NCI-H1092 (cell line): ENCODE results near the gene ATP9B.

ENCODE experiments used
- DNase-seq: peaks from one replicate; lab custom pipeline; 2025; lab: John Stamatoyannopoulos, UW

The ATP9B gene

DNA sequence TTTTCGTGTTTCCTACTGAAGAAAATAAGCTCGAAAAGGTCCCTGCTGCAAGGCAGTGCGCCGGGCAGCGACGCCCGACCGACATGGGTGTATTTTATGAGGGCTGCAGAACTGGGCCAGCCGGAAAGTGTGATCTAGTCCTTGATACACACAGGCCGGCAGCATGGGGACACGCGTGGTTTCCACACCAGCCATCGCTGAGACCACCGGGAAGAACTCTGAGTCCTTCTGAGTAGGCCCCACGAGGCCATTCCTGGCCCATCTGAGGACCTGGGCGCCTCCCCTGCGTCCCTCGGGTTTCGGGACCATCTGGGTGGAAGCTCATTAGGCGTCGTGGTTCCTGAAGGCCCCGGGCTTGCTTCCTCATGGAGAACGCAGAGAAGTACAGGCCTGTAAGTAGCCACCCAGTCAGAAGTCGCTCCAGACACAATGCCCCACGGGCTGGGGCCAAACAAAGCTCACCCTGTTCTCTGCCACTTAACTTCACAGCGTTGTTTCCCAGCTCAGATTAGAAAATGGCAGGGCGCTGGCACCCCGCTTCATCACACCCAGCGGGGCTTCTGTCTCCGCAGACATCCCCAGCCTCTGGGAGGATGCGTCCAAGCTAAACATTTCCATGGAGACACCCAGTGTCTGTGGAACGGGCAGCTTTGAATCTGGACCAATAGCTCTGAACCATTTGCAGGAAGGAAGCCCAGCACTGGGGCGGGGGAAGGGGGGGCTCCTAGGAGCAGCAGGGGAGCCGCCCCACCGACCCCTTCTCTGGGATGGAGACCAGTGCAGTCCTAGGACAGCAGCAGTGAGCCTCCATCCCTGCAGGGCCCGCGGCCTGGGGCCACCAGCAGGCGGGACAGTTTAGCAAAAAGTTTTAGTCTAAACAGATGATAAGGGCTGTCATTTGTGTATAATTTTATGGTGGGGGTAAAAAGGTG, 328.9 kb downstream of the ATP9B start:
- no peak for DNase-seq

DNA sequence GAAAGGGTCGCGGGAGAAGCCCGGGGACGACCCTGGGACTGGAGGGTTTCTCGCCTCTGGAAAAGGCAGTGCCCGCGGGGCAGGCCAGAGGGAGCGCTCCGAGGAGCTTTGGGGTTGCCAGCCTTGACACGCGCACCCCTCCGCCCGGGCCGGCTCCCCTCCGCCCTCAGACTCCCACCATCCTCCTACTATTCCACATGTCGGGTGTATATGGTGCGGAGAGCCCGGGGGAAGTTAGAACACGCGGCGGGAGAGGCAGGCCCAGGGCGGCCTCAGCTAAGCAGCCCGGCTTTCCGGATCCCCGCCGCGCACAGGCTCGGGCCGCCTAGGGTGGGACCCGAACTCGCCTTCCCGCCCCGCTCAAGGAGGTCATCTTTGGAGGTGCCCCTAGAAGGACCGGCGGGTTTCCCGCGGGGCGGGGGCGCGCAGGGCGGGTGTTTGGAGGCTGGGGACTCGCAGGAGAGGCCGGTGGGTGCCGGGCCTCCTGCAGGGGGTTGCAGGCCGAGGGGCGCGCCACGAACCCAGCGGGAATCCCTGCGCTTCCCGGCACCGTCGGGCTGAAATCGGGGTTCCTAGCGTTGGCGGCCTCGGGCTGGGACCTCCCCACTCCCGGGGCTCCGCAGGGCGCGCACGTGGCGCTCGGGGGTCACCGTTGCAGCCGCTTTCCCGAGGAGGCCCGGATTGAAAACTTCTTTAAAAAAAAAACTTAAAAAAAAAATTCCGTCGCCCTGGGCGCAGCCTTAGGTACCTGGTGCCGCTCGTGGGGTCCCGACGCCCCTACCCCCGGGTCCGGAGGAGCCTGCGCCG, 330.3 kb downstream of the ATP9B start:
- DNase-seq = no peak

DNA sequence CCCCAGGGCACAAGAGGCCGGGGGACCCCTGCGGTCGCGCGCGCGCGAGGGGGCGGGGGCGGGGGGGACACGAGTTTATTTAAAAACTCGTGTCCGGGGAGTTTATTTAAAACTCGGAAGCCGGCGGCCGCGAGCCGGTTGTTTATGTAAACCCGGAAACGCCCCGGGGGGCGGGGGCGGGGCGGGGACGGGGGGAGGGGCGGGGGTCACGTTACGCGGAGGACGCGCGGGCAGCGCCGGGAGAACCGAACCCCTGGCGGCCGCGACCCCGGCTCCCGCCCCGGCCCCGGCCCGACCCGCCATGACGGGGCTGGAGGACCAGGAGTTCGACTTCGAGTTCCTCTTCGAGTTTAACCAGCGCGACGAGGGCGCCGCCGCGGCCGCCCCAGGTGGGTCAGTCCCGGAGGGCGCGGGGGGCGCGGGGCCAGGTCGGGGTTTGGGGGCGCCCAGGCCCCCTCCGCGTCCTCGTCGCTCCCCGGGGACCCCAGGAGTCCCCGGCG, 330.9 kb downstream of the ATP9B start:
- no peak for DNase-seq

DNA sequence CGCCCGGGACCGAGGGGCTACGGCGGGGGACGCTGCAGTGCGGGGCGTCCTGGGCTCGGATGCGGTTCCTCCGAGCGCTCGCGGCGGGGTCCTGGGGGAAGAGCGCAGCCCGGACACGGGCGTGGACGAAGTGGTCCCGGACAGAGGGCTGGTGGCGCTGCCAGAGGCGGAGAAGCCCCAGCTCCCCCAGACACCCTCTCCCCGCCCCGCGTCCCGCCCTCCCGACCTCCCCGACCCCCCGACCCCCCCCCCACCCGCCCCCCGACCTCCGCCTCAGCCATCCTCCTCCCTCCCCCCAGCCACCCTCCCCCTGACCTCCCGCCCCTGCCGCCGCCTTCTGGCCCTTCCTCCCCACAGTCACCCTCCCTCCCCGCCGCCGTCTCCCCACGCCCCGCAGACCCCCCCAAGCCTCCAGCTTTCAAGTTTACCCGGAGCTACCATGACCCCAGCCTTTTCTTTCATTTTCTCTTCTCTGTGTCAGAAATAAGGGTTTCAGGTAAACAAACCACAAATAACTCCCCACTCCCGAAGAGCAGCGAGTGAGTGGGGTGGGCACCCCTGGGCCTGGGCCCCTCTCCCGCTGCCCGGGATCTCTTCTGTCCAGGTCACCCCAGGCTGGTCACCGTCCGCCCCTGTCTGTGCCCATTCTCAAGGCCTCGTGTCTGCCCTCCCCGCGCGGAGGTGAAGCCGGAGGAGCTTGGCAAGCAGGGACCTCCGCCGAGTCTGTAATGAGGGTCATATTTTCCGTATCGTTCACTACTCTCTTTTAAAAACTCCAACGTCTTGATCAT, 331.6 kb downstream of the ATP9B start:
- no peak for DNase-seq

DNA sequence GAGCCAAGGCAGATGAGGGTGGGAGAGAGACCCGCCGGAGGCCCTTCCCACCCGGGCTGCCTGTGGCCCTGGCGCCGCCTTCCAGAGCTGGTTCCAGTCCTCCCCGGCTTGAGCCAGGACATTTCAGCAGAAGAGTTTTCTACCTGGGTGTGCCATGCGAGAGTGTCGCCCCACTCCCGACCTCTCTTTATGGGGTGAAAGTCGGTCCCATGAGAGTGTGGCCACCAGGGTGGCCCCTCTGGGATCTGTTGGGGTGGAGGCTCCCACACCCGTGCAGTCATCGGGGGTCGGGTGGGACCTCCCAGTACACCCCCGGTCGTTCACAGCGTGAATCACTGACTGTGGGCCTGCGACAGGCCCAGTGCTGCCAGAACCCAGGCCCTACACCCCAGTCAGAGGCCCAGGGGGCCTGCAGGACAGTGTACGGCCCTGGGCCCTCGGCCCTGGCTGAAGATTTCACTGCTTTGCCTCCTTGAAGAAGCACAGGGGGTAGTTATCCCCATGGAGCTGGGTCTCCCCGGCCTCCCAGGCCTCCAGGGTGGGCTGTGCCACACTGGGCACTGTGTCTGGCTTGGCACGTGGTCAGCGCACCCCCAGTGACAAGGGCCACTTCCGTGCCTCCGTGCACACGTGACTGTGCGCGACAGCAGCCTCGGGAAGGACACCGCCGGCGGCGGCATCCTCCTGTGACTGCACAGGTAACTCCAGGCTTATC, 332.5 kb downstream of the ATP9B start:
- DNase-seq = no peak

DNA sequence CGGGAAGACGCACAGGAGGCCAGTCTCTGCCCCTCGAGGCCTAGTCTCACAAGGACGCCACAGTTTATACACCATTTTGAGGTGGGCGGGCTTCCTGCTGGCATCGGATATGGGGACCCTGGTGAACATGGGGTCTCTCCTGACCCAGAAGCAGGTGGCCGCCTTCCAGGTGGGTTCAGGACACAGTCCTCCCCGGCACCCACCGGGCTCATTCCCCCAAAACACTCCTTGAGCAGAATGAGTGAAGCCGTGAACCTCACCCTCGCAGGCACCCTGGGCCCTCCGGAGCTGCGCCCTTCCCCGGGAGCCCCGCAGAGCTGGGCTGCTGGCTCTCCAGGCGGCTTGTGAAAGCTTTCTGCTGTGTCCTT, 333.0 kb downstream of the ATP9B start:
- no peak for DNase-seq

DNA sequence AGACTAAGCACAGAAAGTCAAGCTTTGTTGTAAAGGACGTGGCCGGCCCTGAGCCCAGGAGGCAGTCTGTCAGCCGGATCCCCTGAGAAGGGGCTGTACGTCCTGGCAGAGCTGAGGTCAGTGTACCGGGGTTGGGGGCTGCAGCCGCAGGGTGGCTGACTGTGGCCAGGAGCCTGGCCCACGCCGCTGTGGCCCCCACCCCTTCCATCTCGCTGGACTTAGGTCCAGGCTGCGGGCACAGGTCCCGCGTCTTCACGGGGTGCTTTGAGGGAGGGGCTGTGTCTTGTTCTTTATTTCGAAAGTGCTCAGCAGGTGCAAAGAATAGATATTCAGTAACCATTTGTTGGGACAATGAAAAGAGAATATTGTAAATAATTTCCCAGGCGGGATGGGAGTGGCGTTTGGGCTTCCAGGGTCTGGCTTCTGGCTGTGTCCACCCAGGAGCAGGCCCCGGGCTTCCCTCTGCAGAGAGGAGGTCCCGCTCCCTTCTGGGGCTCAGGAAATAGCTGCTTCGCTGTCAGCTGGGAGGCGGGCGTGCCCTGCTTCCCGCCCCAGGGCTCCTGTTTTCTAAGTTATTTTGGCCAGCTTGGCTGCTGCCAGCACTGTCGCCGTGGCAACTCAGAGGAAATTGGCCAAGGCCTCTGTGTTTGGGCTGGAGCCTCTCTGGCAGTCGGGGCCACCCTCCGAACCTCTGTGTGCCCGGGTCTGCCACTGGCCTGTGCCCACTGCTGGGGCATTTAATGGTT, 334.0 kb downstream of the ATP9B start:
- no peak for DNase-seq

DNA sequence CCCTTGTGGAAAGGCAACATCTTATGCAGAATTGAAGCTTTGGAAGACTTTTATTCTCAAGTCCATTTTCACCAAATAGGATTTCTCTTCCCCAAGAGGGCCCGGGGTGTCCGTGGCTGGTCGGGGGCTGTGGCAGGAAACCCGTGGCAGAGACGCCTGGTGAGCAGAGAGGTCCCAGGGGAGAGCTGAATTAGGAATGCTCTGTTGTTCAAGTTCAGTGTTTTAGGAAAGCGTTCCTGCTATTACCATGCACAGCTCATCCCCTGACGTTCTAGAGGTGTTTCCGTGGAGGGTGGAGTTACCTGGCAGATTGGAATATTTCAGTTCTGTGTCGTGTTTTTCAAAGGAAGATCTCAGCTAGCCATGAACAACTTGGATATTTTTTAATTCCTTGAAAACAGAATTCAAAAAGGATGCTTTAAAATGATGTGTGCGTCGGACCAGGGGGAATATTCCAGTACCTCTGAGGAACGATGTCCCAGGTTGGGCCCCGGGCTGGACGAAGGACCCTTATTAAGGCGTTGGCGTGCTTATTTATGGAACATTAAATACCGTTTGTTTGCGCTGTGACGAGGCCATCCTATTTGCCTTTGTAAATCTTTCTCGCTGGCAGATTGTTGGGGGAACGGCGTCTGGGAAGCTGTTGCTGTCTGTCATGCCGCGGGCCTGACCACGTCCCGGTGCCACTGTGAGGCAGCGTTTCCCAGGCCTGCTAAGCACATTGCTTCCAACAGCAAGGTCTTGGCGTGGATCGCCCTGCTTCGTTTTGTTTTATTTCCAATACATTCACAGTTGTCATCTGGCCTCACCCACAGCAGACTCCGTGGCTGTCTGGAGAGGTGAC, 334.8 kb downstream of the ATP9B start:
- no peak for DNase-seq

DNA sequence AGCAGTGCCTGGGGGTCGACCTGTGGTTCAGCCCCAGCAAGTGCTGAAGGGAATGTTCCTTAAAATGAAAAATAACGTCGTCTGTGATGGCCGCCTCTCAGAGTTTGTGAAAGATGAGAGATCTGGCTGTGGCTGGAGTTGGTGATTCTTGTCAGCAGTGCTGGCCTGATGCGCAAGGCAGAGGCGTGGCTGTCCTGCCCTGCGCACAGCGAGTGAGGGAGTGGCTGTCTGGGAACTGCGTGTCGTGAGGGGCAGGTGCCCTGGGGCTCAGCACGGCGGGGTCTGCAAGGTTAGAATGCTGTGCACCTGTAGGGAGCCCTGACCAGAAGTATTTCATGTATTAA, 335.3 kb downstream of the ATP9B start:
- DNase-seq = no peak

DNA sequence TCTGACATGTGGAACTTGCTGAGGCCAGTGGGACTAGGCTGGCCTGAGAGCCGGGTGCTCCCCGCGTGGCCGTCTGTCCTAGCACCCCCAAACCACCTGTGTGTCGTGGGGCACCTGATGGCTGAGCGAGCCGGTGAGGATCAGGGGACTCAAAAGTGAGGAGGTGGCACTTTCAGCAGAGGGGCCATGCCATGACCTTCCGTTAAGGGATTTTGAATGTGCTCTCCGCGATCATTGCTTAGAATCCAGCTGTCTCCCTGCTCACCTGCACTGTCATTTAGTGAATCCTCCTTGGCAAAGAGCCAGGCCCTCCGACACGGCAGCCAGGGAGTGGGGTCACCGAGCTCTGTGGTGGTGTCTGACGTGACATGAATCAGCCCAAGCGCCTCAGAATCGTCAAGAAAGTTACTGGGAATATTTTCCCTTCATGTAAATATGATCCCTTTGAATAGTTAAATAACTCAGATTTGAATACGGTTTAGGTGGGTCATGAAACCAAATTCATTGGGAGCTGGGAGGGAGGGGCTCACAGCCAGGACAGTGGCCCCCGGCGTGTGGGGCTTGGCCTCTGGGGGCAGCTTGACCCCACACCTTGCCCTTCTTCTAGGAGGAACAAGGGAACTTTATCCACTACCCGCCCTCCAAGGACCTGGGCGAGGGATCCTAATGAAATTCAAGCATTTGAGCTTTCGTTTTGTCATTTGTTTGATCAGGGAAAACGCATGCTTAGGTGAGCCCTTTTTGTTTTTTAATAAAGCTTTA, 336.0 kb downstream of the ATP9B start:
- DNase-seq = no peak

DNA sequence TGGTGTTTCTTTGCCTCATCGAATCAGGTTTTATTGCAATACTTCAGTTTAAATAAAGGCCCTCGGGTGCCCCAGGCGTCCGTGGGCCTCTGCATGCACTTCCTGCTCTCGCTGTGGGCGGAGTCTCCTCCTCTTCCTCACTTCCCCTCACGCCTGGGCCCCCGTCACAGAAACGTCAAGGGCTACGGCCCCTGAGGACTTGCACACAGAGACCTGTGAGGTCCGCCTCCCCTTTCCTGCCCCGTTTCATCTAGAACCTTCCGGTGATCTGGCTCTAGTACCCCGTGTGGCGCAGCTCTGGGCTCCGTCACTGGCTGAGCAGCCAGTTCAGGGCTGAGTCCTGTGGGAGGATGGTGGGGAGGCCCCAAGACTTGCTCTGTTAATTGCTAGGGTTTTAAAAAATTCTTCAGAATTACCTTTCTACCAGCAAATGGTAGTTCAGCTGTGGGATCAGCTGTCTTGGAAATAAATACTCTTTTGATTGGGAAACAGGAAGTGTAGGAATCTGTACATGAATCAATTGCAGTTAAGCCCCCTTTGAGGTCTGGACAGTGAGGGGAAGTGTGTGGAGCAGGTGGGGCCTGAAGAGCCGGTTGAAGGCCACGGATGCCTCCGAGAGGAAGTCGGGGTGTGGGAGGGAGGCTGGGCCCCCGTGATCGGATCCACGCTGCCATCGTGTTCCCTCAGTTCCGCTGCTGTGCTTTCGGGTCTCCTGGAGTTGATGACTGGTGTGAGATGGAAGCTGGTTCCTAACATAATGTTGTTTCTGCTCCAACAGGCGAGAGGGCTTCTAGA, 336.8 kb downstream of the ATP9B start:
- no peak for DNase-seq

DNA sequence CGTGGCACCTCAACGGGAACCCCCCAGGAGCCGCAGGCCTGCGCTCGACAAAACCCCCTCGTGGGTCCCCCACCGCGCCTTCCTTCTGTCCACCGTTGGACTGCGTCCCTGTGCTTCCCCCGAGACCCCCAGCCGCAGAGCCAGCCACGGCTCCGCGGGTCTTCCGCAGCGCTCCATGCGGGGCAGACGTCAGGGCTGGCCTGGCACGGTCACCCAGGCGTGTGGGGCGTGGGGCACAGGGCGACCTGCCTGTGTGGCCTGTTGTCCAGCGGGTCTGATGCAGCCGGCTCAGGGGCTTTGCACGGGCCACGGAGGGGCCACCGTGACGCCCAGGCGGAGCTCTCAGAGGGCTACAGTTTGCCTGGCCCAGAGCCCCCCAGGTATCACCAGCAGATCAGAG, 337.5 kb downstream of the ATP9B start:
- no peak for DNase-seq

DNA sequence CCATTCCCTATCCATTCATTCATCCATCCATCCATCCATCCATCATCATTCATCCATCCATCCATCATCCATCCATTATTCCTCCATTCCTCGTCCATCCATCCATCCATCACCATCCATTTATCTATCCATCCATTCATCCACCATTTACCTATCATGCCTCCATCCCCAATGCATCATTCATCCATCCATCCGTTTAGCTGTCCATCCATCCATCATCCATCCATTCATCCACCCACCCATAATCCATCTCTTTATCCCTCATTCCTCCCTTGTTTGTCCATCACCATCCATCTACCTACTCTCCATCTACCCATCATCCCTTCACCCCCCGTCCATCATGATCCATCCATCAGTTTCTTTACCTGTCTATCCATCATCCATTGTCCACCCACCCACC, 340.1 kb downstream of the ATP9B start:
- no peak for DNase-seq

DNA sequence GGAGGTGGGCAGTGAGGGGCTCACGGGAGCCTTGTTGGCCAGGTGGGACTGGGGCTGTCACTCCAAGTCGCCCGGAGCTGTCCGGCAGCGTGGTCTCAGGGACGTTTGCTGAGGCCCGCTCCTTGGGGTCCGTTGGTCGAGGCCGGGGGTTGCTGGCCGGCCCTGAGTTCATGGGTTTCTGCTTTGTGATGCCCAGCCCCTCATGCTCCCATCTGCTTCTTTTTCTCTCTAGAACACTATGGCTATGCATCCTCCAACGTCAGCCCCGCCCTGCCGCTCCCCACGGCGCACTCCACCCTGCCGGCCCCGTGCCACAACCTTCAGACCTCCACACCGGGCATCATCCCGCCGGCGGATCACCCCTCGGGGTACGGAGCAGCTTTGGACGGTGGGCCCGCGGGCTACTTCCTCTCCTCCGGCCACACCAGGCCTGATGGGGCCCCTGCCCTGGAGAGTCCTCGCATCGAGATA, 341.0 kb downstream of the ATP9B start:
- no peak for DNase-seq

DNA sequence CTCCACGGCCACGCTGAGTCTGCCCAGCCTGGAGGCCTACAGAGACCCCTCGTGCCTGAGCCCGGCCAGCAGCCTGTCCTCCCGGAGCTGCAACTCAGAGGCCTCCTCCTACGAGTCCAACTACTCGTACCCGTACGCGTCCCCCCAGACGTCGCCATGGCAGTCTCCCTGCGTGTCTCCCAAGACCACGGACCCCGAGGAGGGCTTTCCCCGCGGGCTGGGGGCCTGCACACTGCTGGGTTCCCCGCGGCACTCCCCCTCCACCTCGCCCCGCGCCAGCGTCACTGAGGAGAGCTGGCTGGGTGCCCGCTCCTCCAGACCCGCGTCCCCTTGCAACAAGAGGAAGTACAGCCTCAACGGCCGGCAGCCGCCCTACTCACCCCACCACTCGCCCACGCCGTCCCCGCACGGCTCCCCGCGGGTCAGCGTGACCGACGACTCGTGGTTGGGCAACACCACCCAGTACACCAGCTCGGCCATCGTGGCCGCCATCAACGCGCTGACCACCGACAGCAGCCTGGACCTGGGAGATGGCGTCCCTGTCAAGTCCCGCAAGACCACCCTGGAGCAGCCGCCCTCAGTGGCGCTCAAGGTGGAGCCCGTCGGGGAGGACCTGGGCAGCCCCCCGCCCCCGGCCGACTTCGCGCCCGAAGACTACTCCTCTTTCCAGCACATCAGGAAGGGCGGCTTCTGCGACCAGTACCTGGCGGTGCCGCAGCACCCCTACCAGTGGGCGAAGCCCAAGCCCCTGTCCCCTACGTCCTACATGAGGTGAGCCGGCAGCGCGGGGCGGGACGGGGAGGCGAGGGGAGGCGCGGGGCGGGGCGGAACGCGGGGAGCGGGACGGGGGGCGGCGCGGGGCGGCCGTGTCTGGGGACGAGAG, 341.8 kb downstream of the ATP9B start:
- DNase-seq = no peak

DNA sequence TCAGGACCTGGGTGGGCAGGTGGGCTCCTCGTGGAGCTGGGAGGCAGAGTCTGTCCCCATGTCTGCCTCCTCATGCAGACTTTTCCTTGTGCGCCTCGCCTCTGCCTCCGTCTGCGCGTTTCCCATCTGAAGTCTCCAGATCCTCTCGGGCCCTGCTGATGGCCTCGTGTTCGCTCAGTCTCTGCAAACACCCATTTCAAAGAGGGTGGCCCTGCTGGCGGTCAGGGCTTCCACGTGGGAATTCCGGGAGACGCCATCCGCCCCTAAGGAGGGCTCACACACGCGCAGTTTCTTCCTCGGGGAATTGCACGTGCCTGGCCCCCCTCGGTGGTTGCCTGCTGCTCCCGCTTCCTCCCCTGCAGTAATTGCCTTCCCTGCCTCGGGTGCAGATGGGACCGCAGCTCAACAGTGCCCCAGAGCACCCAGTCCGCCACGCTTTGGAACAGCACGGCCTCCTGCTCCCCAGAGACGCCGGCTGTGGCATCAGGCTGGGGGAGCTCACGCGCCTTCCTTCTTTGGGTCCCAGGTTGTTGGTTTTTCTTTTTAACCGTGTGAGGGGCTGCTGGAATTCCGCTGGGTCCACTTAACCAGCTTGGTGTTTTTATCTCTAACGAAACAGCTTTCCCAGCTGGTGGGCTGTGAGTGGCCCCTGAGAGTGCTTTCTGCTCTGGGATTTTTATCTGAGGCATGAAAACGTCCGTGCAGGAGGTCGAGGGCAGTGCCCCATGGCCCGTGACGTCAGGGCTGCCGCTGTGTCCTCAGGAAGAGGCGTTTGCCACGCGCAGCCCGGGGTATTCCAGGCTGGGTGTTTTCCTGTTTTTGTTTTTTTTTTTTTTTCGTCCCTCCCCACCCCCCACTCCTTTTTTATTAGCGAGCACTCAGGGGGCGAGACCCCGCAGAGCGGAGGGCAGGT, 342.7 kb downstream of the ATP9B start:
- DNase-seq = no peak
